ENCODE measurements around the gene ARHGAP30. TPM values are rescaled to one million over a fixed set of nuclear protein-coding genes. Genes with fewer than 3 reads are reported as not detected.
"Not testable (repeated sequence)": the region's sequence is repeated elsewhere in the genome, so short reads cannot be mapped to it uniquely, and the experiment has no call there.

Gene ARHGAP30
- total RNA-seq, 3 donors from 2014 or later = 3.8 to 9.0 (median 8.1) TPM

DNA sequence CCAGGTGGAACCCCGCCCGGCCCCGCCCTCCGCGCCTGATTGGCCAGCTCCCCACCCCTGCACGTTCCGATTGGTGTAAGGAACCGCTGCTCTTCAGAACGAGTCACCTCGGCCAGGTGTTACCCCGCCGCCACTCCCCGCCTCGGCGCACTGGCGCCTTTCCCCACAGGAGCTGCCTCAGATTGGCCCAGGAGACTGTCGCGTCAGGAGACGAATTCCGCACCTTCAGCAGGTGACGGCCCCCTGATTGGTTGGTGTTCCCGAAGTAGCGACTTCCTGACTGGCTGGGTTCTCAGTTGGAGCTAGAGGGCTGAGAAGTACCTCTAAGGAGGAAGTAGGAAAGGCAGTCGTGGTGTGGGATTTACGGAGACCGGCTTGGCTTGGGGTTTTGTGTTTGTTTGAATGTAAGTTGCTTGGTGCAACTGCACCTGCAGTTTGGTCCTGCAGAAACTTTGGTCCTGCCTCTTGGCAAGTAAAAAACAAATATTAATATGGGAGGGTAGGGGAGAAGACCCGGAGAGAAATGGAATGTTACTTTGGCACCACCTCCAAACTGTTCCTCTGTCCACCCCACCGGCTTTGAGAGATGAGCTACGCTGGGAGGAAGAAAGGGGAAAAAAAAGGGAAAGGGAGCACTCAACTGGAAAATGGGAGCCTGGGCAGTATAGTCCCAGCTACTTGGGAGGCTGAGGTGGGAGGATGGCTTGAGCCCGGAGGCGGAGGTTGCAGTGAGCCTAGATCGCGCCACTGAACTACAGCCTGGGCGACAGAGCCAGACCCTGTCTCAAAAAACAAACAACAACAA lies 48.3 kb downstream of the ARHGAP30 start:
- TF ChIP-seq, protein P1, sequence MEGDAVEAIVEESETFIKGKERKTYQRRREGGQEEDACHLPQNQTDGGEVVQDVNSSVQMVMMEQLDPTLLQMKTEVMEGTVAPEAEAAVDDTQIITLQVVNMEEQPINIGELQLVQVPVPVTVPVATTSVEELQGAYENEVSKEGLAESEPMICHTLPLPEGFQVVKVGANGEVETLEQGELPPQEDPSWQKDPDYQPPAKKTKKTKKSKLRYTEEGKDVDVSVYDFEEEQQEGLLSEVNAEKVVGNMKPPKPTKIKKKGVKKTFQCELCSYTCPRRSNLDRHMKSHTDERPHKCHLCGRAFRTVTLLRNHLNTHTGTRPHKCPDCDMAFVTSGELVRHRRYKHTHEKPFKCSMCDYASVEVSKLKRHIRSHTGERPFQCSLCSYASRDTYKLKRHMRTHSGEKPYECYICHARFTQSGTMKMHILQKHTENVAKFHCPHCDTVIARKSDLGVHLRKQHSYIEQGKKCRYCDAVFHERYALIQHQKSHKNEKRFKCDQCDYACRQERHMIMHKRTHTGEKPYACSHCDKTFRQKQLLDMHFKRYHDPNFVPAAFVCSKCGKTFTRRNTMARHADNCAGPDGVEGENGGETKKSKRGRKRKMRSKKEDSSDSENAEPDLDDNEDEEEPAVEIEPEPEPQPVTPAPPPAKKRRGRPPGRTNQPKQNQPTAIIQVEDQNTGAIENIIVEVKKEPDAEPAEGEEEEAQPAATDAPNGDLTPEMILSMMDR (IDR thresholded peaks at IDR 0.05) = no peak
- DNase-seq (peak; percentile 97 to 98 (median 98)), ATAC-seq (peak; percentile 94)
- Histone ChIP-seq H3K4me1 (ENCODE audit: low read depth) (peaks cover 9% of the 10 kb centered on the region), H3K4me3 (peak overlapping the region; percentile 38), H3K36me3 (ENCODE audit: low read depth) (no peaks in the 10 kb centered on the region), H3K9me3 (no peaks in the 10 kb centered on the region)
- intact Hi-C loops (cut with DNase I, micrococcal nuclease) = no loop called here

DNA sequence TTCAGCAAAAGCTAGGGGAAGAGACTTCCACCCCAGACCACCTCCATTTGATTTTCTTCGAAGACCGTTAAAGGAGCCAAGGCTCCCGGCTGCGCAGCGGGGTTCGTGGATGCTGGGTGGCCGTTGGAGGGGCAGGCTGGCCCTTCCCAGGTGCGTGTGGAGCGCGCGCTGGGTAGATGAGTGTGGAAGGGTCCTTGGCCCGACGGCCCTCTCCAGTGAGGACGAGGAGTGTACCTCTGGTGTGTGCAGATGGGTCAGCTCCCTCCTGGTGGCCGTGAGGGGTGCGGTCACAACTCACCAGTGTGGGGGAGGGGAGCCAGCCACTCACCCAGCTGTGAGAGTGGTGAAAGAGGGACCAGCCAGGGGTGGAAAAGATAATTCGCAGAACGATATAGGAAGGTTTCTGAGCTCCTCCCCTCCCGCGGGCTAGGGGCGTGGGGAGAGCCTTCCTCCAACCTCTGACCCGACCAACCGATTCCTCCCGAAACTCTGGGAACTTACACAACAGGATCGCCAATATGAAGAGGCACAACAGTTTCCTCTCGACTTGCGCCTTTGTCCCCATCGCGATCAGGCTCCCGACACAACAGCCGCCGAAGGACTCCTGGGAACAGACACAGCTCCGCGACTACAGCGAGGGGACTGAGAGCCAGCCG lies 49.1 kb downstream of the ARHGAP30 start, which contains the start of gene F11R:
F11R (minus strand) TSS at position 644 of the 656 bp plus-strand sequence; CDS start at position 565, 79 bp downstream.
- peak; percentile 66 for ATAC-seq
- H3K4me3 ChIP-seq = peak within 1 kb of the TSS; percentile 38
- no peaks in the 10 kb centered on the region for H3K36me3 ChIP-seq (ENCODE audit: low read depth)
- H3K4me1 ChIP-seq (ENCODE audit: low read depth) = peaks cover 9% of the 10 kb centered on the region
- DNase-seq = peak; percentile 74 to 82 (median 82)
- intact Hi-C loops (cut with DNase I, micrococcal nuclease) = no loop called here
- H3K9me3 ChIP-seq = no peaks in the 10 kb centered on the region
- TF ChIP-seq, protein P1 (IDR thresholded peaks at IDR 0.05) = no peak

DNA sequence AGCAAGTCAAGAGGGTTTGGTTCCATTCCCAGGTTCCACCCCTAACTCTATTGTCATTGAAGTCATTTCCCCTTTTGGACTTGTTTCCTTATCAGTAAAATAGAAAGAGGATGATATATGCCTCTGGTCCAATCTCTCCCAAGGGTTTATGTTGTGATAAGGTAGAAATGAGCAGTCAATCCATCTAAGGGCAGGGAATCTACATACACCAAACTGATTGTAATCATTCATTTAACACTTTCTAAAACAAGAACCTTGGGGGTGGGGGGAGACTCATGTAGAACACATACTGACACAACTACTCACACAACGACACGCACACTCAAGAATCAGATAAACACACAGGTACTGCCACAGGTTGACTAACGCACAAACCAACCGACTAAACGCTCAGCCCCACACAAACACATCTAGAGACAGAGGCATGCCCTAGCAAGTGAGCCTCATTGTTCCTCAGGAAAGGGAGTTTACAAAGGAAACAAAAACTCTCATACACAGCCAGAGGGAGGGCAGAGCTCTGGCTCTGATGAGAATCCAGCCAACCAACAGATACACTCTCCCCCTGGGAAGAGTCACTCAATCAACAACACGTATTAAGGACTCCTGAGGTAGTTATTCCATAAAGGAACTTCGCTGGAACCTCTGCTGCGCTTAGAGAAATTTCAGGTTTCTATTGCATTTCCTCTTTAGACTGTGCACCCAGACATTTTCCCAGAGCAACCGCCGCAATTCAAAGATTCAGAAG lies 49.8 kb downstream of the ARHGAP30 start:
- ATAC-seq = peak; percentile 1
- no peaks in the 10 kb centered on the region for H3K36me3 ChIP-seq (ENCODE audit: low read depth)
- intact Hi-C loops (cut with DNase I, micrococcal nuclease) = no loop called here
- peak overlapping the region; percentile 38 for H3K4me3 ChIP-seq
- no peaks in the 10 kb centered on the region for H3K9me3 ChIP-seq
- peak in 1 of 3 donors; percentile 32 for DNase-seq
- TF ChIP-seq, protein P1 (IDR thresholded peaks at IDR 0.05) = no peak
- peaks cover 13% of the 10 kb centered on the region for H3K4me1 ChIP-seq (ENCODE audit: low read depth)

- H3K4me3 ChIP-seq; H3K36me3 ChIP-seq (ENCODE audit: low read depth); ATAC-seq; intact Hi-C loops (cut with DNase I, micrococcal nuclease); DNase-seq; H3K9me3 ChIP-seq: not testable (repeated sequence)
- peaks cover 19% of the 10 kb centered on the region for H3K4me1 ChIP-seq (ENCODE audit: low read depth)
Measured at GRCh38 chr1:161019111-161019660, 50.5 kb downstream of the ARHGAP30 start.

- H3K9me3 ChIP-seq = no peaks in the 10 kb centered on the region
- no peaks in the 10 kb centered on the region for H3K36me3 ChIP-seq (ENCODE audit: low read depth)
- no peak overlapping the region for H3K4me3 ChIP-seq
- ATAC-seq (no peak), DNase-seq (no peak)
- TF ChIP-seq, protein P1 (IDR thresholded peaks at IDR 0.05) = no peak
- intact Hi-C loops (cut with DNase I, micrococcal nuclease) = no loop called here
- peaks cover 22% of the 10 kb centered on the region for H3K4me1 ChIP-seq (ENCODE audit: low read depth)
Measured at GRCh38 chr1:161018631-161018930, 51.1 kb downstream of the ARHGAP30 start.
